ENCODE results near the gene MFAP1.
"Not testable (repeated sequence)": the region's sequence is repeated elsewhere in the genome, so short reads cannot be mapped to it uniquely, and the experiment has no call there.

MFAP1 gene

GRCh38 chr15:43815064-43815463, 9.4 kb downstream of the MFAP1 start:
- not testable (repeated sequence) for DNase-seq

GRCh38 chr15:43808960-43809678, 15.4 kb downstream of the MFAP1 start:
- DNase-seq: no peak

GRCh38 chr15:43808435-43808950, 16.0 kb downstream of the MFAP1 start:
- no peak for DNase-seq

GRCh38 chr15:43802676-43803075, 21.8 kb downstream of the MFAP1 start:
- not testable (repeated sequence) for DNase-seq

- peak; percentile 87 for DNase-seq
Measured at GRCh38 chr15:43800286-43801141, 24.0 kb downstream of the MFAP1 start, which contains the start of gene HYPK. Gene HYPK, plus strand, starts transcription at chr15:43800599. Its CDS starts 24 bp downstream, at chr15:43800623.

GRCh38 chr15:43799945-43800285, 24.6 kb downstream of the MFAP1 start, which contains the start of gene SERINC4:
Gene SERINC4, minus strand, starts transcription at chr15:43800220. Its CDS starts 234 bp downstream, at chr15:43799986.
- no peak for DNase-seq

GRCh38 chr15:43799209-43799944, 25.1 kb downstream of the MFAP1 start:
- DNase-seq: no peak

- DNase-seq: no peak
Measured at GRCh38 chr15:43796566-43796965, 27.9 kb downstream of the MFAP1 start.

- DNase-seq: no peak
Measured at GRCh38 chr15:43795997-43796396, 28.5 kb downstream of the MFAP1 start.

- no peak for DNase-seq
Measured at GRCh38 chr15:43795197-43795596, 29.3 kb downstream of the MFAP1 start.

- DNase-seq: no peak
Measured at GRCh38 chr15:43794269-43795037, 30.0 kb downstream of the MFAP1 start.

GRCh38 chr15:43793647-43794046, 30.8 kb downstream of the MFAP1 start:
- no peak for DNase-seq

- DNase-seq: no peak
Measured at GRCh38 chr15:43792761-43793476, 31.6 kb downstream of the MFAP1 start.

- DNase-seq: peak; percentile 99
Measured at GRCh38 chr15:43791993-43792760, 32.3 kb downstream of the MFAP1 start, which contains the start of gene SERF2. Gene SERF2, plus strand, starts transcription at chr15:43792320. Its CDS starts 57 bp downstream, at chr15:43792377.

- no peak for DNase-seq
Measured at GRCh38 chr15:43789409-43789808, 35.1 kb downstream of the MFAP1 start.

GRCh38 chr15:43779016-43779415, 45.5 kb downstream of the MFAP1 start:
- DNase-seq: no peak

- DNase-seq: peak; percentile 71
Measured at GRCh38 chr15:43777267-43777914, 47.1 kb downstream of the MFAP1 start.

- DNase-seq: peak; percentile 67
Measured at GRCh38 chr15:43776718-43777266, 47.7 kb downstream of the MFAP1 start, which contains the start of gene ELL3. Gene ELL3, minus strand, starts transcription at chr15:43776966. Its CDS starts 65 bp downstream, at chr15:43776901.

GRCh38 chr15:43776101-43776717, 48.3 kb downstream of the MFAP1 start:
- no peak for DNase-seq

All from activated CD4-positive, alpha-beta T cell treated with anti-CD3 and anti-CD28 coated beads for 1 hour (primary cell).